KMS-11 (cell line): ENCODE data around the gene RAD18.

Experiments used
- H2AFZ ChIP-seq: fragments of 200-600 bp; sonication (generic); 2 replicates; pipeline ENCODE4 v1.6.1; 2016; ENCODE audit warnings: antibody characterized with exemption, mixed run types, low read depth
- H3K27ac ChIP-seq: fragments of 200-600 bp; sonication (generic); 2 replicates; pipeline ENCODE4 v1.6.1; 2016; ENCODE audit warnings: mild to moderate bottlenecking, mixed run types
- H3K27me3 ChIP-seq: fragments of 200-600 bp; sonication (generic); 2 replicates; pipeline ENCODE4 v1.6.1; 2017; ENCODE audit warnings: mild to moderate bottlenecking, low read depth, mixed run types, moderate library complexity; ENCODE audit not compliant: insufficient read depth
- H3K36me3 ChIP-seq: fragments of 200-600 bp; sonication (generic); 2 replicates; pipeline ENCODE4 v1.6.1; 2017; ENCODE audit warnings: mild to moderate bottlenecking, mixed run types; ENCODE audit not compliant: insufficient read depth
- H3K4me1 ChIP-seq: fragments of 200-600 bp; sonication (generic); 2 replicates; pipeline ENCODE4 v1.6.1; 2016; ENCODE audit warnings: mild to moderate bottlenecking, low read depth, mixed run types; ENCODE audit not compliant: poor library complexity, severe bottlenecking
- H3K4me2 ChIP-seq: fragments of 200-600 bp; sonication (generic); 2 replicates; pipeline ENCODE4 v1.7.0; 2016; ENCODE audit warnings: mild to moderate bottlenecking, mixed run types
- H3K4me3 ChIP-seq: fragments of 200-600 bp; sonication (generic); IDR thresholded peaks from 2 replicates; pipeline ENCODE4 v1.6.1; 2017; ENCODE audit warnings: low read depth, low read length, mixed read lengths; ENCODE audit not compliant: insufficient read depth
- H3K79me2 ChIP-seq: fragments of 200-600 bp; sonication (generic); 2 replicates; pipeline ENCODE4 v1.6.1; 2016; ENCODE audit warnings: low read depth, mixed run types; ENCODE audit not compliant: insufficient read depth
- H3K9ac ChIP-seq: fragments of 200-600 bp; sonication (generic); 2 replicates; pipeline ENCODE4 v1.6.1; 2016; ENCODE audit warnings: mild to moderate bottlenecking, mixed run types
- H4K20me1 ChIP-seq: fragments of 200-600 bp; sonication (generic); 2 replicates; pipeline ENCODE4 v1.6.1; 2016; ENCODE audit warnings: mild to moderate bottlenecking, mixed run types; ENCODE audit not compliant: insufficient read depth
- CTCF ChIP-seq: fragments of 200-600 bp; sonication (generic); conservative IDR thresholded peaks from 2 replicates; pipeline ENCODE4 v1.6.1; 2017; ENCODE audit warnings: low read depth, mild to moderate bottlenecking, antibody characterized with exemption, low read length, moderate library complexity, mixed read lengths

RAD18 gene

GRCh38 chr3:8851703-8852102, 111.6 kb downstream of the RAD18 start:
- Histone ChIP-seq H2AFZ (no peak overlapping the region), H3K9ac (no peak overlapping the region), H3K79me2 (no peaks in the 10 kb centered on the region), H3K36me3 (no peaks in the 10 kb centered on the region), H3K27me3 (no peaks in the 10 kb centered on the region), H3K27ac (no peak overlapping the region), H4K20me1 (no peaks in the 10 kb centered on the region), H3K4me3 (no peak overlapping the region), H3K4me2 (no peak overlapping the region), H3K4me1 (no peaks in the 10 kb centered on the region)
- no peak for TF ChIP-seq CTCF

- H3K4me2 ChIP-seq = no peak overlapping the region
- H3K79me2 ChIP-seq = no peaks in the 10 kb centered on the region
- no peaks in the 10 kb centered on the region for H3K4me1 ChIP-seq
- H3K9ac ChIP-seq = no peak overlapping the region
- no peak overlapping the region for H3K4me3 ChIP-seq
- TF ChIP-seq CTCF = no peak
- H2AFZ ChIP-seq = no peak overlapping the region
- no peaks in the 10 kb centered on the region for H4K20me1 ChIP-seq
- H3K27ac ChIP-seq = no peak overlapping the region
- H3K36me3 ChIP-seq = no peaks in the 10 kb centered on the region
- H3K27me3 ChIP-seq = no peaks in the 10 kb centered on the region
Measured at GRCh38 chr3:8848696-8849131, 114.6 kb downstream of the RAD18 start.

GRCh38 chr3:8847317-8847716, 116.0 kb downstream of the RAD18 start:
- no peak overlapping the region for H2AFZ ChIP-seq
- no peak overlapping the region for H3K4me3 ChIP-seq
- no peak overlapping the region for H3K4me2 ChIP-seq
- no peaks in the 10 kb centered on the region for H3K27me3 ChIP-seq
- H3K27ac ChIP-seq = no peak overlapping the region
- H3K9ac ChIP-seq = no peak overlapping the region
- no peaks in the 10 kb centered on the region for H3K36me3 ChIP-seq
- H3K79me2 ChIP-seq = no peaks in the 10 kb centered on the region
- no peak for TF ChIP-seq CTCF
- H4K20me1 ChIP-seq = no peaks in the 10 kb centered on the region
- H3K4me1 ChIP-seq = no peaks in the 10 kb centered on the region

GRCh38 chr3:8846176-8846575, 117.1 kb downstream of the RAD18 start:
- no peak for TF ChIP-seq CTCF
- Histone ChIP-seq H4K20me1 (no peaks in the 10 kb centered on the region), H3K27ac (no peak overlapping the region), H3K4me2 (no peak overlapping the region), H3K9ac (no peak overlapping the region), H3K36me3 (no peaks in the 10 kb centered on the region), H3K4me1 (no peaks in the 10 kb centered on the region), H3K79me2 (no peaks in the 10 kb centered on the region), H2AFZ (no peak overlapping the region), H3K27me3 (no peaks in the 10 kb centered on the region), H3K4me3 (no peak overlapping the region)
